KOPT-K1 (cell line): ENCODE results near the gene ARHGAP9.
"Not testable (repeated sequence)": the region's sequence is repeated elsewhere in the genome, so short reads cannot be mapped to it uniquely, and the experiment has no call there.

ENCODE experiments used
- H3K27ac ChIP-seq: fragments of 200-600 bp; sonication (generic); 2 replicates; pipeline ENCODE4 v1.5.1; 2016; ENCODE audit warnings: antibody characterized with exemption, mild to moderate bottlenecking, low read depth, low read length; ENCODE audit not compliant: poor library complexity, severe bottlenecking
- H3K36me3 ChIP-seq: fragments of 200-600 bp; sonication (generic); 2 replicates; pipeline ENCODE4 v1.5.1; 2017; ENCODE audit warnings: antibody characterized with exemption, mild to moderate bottlenecking, low read length, moderate library complexity; ENCODE audit not compliant: insufficient read depth
- H3K9me3 ChIP-seq: fragments of 200-600 bp; sonication (generic); 2 replicates; pipeline ENCODE4 v1.5.1; 2017; ENCODE audit warnings: antibody characterized with exemption, low read length, mild to moderate bottlenecking; ENCODE audit not compliant: insufficient read depth, poor library complexity, severe bottlenecking

Gene ARHGAP9

GRCh38 chr12:57511588-57512325 is 32.1 kb upstream of the ARHGAP9 start:
- no peak overlapping the region for H3K27ac ChIP-seq
- no peaks in the 10 kb centered on the region for H3K9me3 ChIP-seq
- peaks cover 84% of the 10 kb centered on the region for H3K36me3 ChIP-seq

- Histone ChIP-seq H3K9me3 (no peaks in the 10 kb centered on the region), H3K27ac (no peak overlapping the region), H3K36me3 (peaks cover 84% of the 10 kb centered on the region)
Observed at GRCh38 chr12:57511161-57511560, 31.5 kb upstream of the ARHGAP9 start.

- not testable (repeated sequence) for H3K9me3 ChIP-seq, H3K27ac ChIP-seq
- peaks cover 84% of the 10 kb centered on the region for H3K36me3 ChIP-seq
Observed at GRCh38 chr12:57507796-57508195, 28.1 kb upstream of the ARHGAP9 start.

GRCh38 chr12:57506541-57506940 is 26.9 kb upstream of the ARHGAP9 start:
- not testable (repeated sequence) for H3K27ac ChIP-seq, H3K9me3 ChIP-seq
- peaks cover 84% of the 10 kb centered on the region for H3K36me3 ChIP-seq

- not testable (repeated sequence) for H3K27ac ChIP-seq, H3K9me3 ChIP-seq
- H3K36me3 ChIP-seq: peaks cover 90% of the 10 kb centered on the region
Observed at GRCh38 chr12:57502311-57502969, 22.8 kb upstream of the ARHGAP9 start.

GRCh38 chr12:57500213-57500612 is 20.5 kb upstream of the ARHGAP9 start:
- H3K27ac ChIP-seq: no peak overlapping the region
- peaks cover 95% of the 10 kb centered on the region for H3K36me3 ChIP-seq
- no peaks in the 10 kb centered on the region for H3K9me3 ChIP-seq

GRCh38 chr12:57498571-57498970 is 18.9 kb upstream of the ARHGAP9 start:
- Histone ChIP-seq H3K9me3 (no peaks in the 10 kb centered on the region), H3K27ac (no peak overlapping the region), H3K36me3 (peaks cover 88% of the 10 kb centered on the region)

- H3K27ac ChIP-seq: no peak overlapping the region
- H3K9me3 ChIP-seq: no peaks in the 10 kb centered on the region
- peaks cover 84% of the 10 kb centered on the region for H3K36me3 ChIP-seq
Observed at GRCh38 chr12:57498132-57498502, 18.5 kb upstream of the ARHGAP9 start.

- Histone ChIP-seq H3K36me3 (peaks cover 84% of the 10 kb centered on the region), H3K27ac (no peak overlapping the region), H3K9me3 (no peaks in the 10 kb centered on the region)
Observed at GRCh38 chr12:57497223-57498131, 17.8 kb upstream of the ARHGAP9 start.

GRCh38 chr12:57496822-57497221 is 17.2 kb upstream of the ARHGAP9 start:
- H3K36me3 ChIP-seq: peaks cover 83% of the 10 kb centered on the region

GRCh38 chr12:57495051-57495701 is 15.5 kb upstream of the ARHGAP9 start:
- H3K36me3 ChIP-seq: peaks cover 83% of the 10 kb centered on the region
- not testable (repeated sequence) for H3K9me3 ChIP-seq, H3K27ac ChIP-seq

More at GRCh38 chr12:57496822-57497221, 17.2 kb upstream of the ARHGAP9 start:
- no peaks in the 10 kb centered on the region for H3K9me3 ChIP-seq
- no peak overlapping the region for H3K27ac ChIP-seq

GRCh38 chr12:57491393-57492280 is 12.0 kb upstream of the ARHGAP9 start:
- peaks cover 65% of the 10 kb centered on the region for H3K36me3 ChIP-seq

GRCh38 chr12:57490126-57490525 is 10.5 kb upstream of the ARHGAP9 start:
- Histone ChIP-seq H3K36me3 (peaks cover 52% of the 10 kb centered on the region), H3K27ac (no peak overlapping the region), H3K9me3 (no peaks in the 10 kb centered on the region)

More at GRCh38 chr12:57491393-57492280, 12.0 kb upstream of the ARHGAP9 start:
- no peak overlapping the region for H3K27ac ChIP-seq
- H3K9me3 ChIP-seq: no peaks in the 10 kb centered on the region

GRCh38 chr12:57489157-57489641 is 9.5 kb upstream of the ARHGAP9 start:
- Histone ChIP-seq H3K9me3 (no peaks in the 10 kb centered on the region), H3K36me3 (peaks cover 47% of the 10 kb centered on the region), H3K27ac (peak overlapping the region; percentile 76)
